Measurements from ENCODE around the gene DCAF7. TPM values are rescaled to one million over a fixed set of nuclear protein-coding genes. Genes with fewer than 3 reads are reported as not detected.

DCAF7 gene
- total RNA-seq, 2 donors from 2014 or later = 96.0 to 114 TPM

DNA sequence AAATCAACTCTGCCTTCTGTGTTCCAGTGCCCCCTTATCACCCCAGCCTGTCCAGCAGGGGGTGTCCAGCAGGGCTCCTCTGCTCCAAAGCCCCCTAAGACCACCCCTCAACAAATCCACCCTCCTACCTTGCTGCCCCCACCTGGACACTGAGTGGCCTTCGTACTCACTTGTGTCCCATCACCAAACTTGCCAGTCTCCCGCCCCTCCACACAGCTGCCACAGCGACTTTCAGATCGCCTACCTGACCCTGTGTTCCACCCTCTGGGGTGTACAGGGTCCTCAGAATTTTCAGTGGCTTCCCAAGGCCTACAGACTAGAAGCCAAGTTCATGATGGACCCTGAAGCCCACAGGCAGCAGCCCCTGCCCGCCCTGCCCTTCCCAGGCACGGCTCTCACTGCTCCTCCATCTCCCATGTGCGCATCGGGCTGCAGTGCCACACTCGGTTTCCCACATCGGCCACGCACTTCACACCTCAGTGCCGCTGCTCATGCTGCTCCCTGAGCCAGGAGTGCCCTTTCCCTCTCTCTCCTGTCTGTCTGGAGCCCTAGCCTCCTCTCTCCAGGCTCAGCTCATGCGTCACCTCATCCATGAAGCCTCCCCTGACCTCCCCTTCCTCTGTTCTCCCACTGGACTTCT is 15.3 kb upstream of the DCAF7 start:
- TF ChIP-seq, protein P1, sequence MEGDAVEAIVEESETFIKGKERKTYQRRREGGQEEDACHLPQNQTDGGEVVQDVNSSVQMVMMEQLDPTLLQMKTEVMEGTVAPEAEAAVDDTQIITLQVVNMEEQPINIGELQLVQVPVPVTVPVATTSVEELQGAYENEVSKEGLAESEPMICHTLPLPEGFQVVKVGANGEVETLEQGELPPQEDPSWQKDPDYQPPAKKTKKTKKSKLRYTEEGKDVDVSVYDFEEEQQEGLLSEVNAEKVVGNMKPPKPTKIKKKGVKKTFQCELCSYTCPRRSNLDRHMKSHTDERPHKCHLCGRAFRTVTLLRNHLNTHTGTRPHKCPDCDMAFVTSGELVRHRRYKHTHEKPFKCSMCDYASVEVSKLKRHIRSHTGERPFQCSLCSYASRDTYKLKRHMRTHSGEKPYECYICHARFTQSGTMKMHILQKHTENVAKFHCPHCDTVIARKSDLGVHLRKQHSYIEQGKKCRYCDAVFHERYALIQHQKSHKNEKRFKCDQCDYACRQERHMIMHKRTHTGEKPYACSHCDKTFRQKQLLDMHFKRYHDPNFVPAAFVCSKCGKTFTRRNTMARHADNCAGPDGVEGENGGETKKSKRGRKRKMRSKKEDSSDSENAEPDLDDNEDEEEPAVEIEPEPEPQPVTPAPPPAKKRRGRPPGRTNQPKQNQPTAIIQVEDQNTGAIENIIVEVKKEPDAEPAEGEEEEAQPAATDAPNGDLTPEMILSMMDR (conservative IDR thresholded peaks at IDR 0.05) = no peak
- H3K36me3 ChIP-seq (ENCODE audit: control insufficient read depth, insufficient read depth, low read length) = no peaks in the 10 kb centered on the region
- peaks cover 30% of the 10 kb centered on the region for H3K27me3 ChIP-seq (ENCODE audit: control insufficient read depth, insufficient read depth, low read length, poor library complexity, severe bottlenecking)
- no peak overlapping the region for H3K4me3 ChIP-seq (ENCODE audit: low read length)
- H3K9ac ChIP-seq (ENCODE audit: extremely low read depth, low read length, poor library complexity, severe bottlenecking) = no peak overlapping the region
- WGBS, 2 experiments (ENCODE audit: insufficient coverage in 1 of 2, insufficient read length in 1 of 2) = 90 to 91% methylated on average over 9 to 13 of the region's 13 CpGs
- no peak for DNase-seq
- Mint-ChIP-seq H3K4me1 (peaks cover 3% of the 10 kb centered on the region), H3K27me3 (ENCODE audit: insufficient read depth) (peaks cover 30% of the 10 kb centered on the region), H3K36me3 (ENCODE audit: low read depth) (no peaks in the 10 kb centered on the region), H3K4me3 (no peak overlapping the region), H3K9me3 (no peaks in the 10 kb centered on the region), H3K27ac (no peak overlapping the region)
- H3K9me3 ChIP-seq (ENCODE audit: control insufficient read depth, low read length) = no peaks in the 10 kb centered on the region
- no peak overlapping the region for H3K27ac ChIP-seq (ENCODE audit: low read depth, low read length)
- H3K4me1 ChIP-seq (ENCODE audit: control insufficient read depth, insufficient read depth, low read length) = no peaks in the 10 kb centered on the region

DNA sequence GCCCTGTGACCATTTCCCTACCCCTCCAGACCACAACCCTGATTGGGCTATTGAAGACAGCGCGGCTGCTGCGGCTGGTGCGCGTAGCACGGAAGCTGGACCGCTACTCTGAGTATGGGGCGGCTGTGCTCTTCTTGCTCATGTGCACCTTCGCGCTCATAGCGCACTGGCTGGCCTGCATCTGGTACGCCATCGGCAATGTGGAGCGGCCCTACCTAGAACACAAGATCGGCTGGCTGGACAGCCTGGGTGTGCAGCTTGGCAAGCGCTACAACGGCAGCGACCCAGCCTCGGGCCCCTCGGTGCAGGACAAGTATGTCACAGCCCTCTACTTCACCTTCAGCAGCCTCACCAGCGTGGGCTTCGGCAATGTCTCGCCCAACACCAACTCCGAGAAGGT is 14.6 kb upstream of the DCAF7 start:
- DNase-seq = no peak
- Mint-ChIP-seq H3K36me3 (ENCODE audit: low read depth) (no peaks in the 10 kb centered on the region), H3K4me3 (no peak overlapping the region), H3K27me3 (ENCODE audit: insufficient read depth) (peaks cover 31% of the 10 kb centered on the region), H3K9me3 (no peaks in the 10 kb centered on the region), H3K4me1 (peaks cover 3% of the 10 kb centered on the region), H3K27ac (no peak overlapping the region)
- Histone ChIP-seq H3K27ac (ENCODE audit: low read depth, low read length) (no peak overlapping the region), H3K4me1 (ENCODE audit: control insufficient read depth, insufficient read depth, low read length) (no peaks in the 10 kb centered on the region), H3K9ac (ENCODE audit: extremely low read depth, low read length, poor library complexity, severe bottlenecking) (no peak overlapping the region), H3K36me3 (ENCODE audit: control insufficient read depth, insufficient read depth, low read length) (no peaks in the 10 kb centered on the region), H3K27me3 (ENCODE audit: control insufficient read depth, insufficient read depth, low read length, poor library complexity, severe bottlenecking) (peaks cover 31% of the 10 kb centered on the region), H3K4me3 (ENCODE audit: low read length) (no peak overlapping the region), H3K9me3 (ENCODE audit: control insufficient read depth, low read length) (no peaks in the 10 kb centered on the region)
- TF ChIP-seq, protein P1 (conservative IDR thresholded peaks at IDR 0.05) = no peak
- 92 to 93% methylated on average over 16 to 24 of the region's 24 CpGs for WGBS, 2 experiments (ENCODE audit: insufficient coverage in 1 of 2, insufficient read length in 1 of 2)

DNA sequence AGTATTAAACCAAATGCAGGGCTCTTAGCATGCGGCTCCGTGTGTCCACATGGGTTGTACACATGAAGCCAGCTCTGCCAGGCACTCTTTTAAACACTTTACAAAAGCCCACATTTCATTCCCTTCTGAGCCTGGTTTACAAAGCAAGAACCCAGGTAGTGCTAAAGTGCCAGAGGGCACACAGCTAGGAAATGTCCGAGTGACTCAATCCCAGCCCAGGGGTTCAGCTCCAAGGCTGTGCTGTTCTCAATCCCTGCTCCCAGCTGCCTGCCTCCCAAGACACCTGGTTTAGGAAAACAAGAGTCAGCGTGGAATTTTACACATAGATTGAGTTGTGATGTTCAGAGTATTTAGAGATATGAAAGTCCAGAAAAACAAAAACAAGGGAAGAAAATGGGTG is 13.3 kb upstream of the DCAF7 start:
- H3K27me3 Mint-ChIP-seq (ENCODE audit: insufficient read depth) = peaks cover 31% of the 10 kb centered on the region
- no peak for DNase-seq
- H3K9me3 Mint-ChIP-seq = no peaks in the 10 kb centered on the region
- H3K36me3 Mint-ChIP-seq (ENCODE audit: low read depth) = no peaks in the 10 kb centered on the region
- H3K9me3 ChIP-seq (ENCODE audit: control insufficient read depth, low read length) = no peaks in the 10 kb centered on the region
- H3K9ac ChIP-seq (ENCODE audit: extremely low read depth, low read length, poor library complexity, severe bottlenecking) = no peak overlapping the region
- peaks cover 31% of the 10 kb centered on the region for H3K27me3 ChIP-seq (ENCODE audit: control insufficient read depth, insufficient read depth, low read length, poor library complexity, severe bottlenecking)
- no peak overlapping the region for H3K27ac ChIP-seq (ENCODE audit: low read depth, low read length)
- H3K27ac Mint-ChIP-seq = no peak overlapping the region
- no peak overlapping the region for H3K4me3 ChIP-seq (ENCODE audit: low read length)
- TF ChIP-seq, protein P1 (conservative IDR thresholded peaks at IDR 0.05) = no peak
- H3K4me1 ChIP-seq (ENCODE audit: control insufficient read depth, insufficient read depth, low read length) = no peaks in the 10 kb centered on the region
- H3K4me1 Mint-ChIP-seq = peaks cover 3% of the 10 kb centered on the region
- no peaks in the 10 kb centered on the region for H3K36me3 ChIP-seq (ENCODE audit: control insufficient read depth, insufficient read depth, low read length)
- H3K4me3 Mint-ChIP-seq = no peak overlapping the region
- 93% methylated on average over 4 of the region's 4 CpGs for WGBS, 2 experiments (ENCODE audit: insufficient coverage in 1 of 2, insufficient read length in 1 of 2)
